Muscle of leg (tissue), 11 donors: Measurements from ENCODE around the gene TLE7. TPM values are rescaled to one million over a fixed set of nuclear protein-coding genes. Genes with fewer than 3 reads are reported as not detected.

Experiments
- DNase-seq: peaks from one replicate; pipeline ENCODE4 v3.0.0; 2013
- H3K27ac ChIP-seq: one replicate; pipeline ENCODE4 v1.5.1; 2013; ENCODE audit warnings: mild to moderate bottlenecking, low read length, control low read depth
- H3K27me3 ChIP-seq: one replicate; pipeline ENCODE4 v1.6.1; 2013; ENCODE audit warnings: low read length; ENCODE audit not compliant: control insufficient read depth, insufficient read depth
- H3K36me3 ChIP-seq: one replicate; pipeline ENCODE4 v1.6.1; 2013; ENCODE audit warnings: low read length; ENCODE audit not compliant: control insufficient read depth, insufficient read depth
- H3K4me1 ChIP-seq: one replicate; pipeline ENCODE4 v1.6.1; 2013; ENCODE audit warnings: low read length; ENCODE audit not compliant: control insufficient read depth, insufficient read depth
- H3K4me3 ChIP-seq: one replicate; pipeline ENCODE4 v1.5.1; 2013; ENCODE audit warnings: low read length, control low read depth
- H3K9me3 ChIP-seq: replicated peaks from 2 replicates; pipeline ENCODE4 v1.6.1; 2013; ENCODE audit warnings: low read depth, low read length; ENCODE audit not compliant: control insufficient read depth
- WGBS: methylation state at CpG from one replicate; pipeline ENCODE4 v1.1.5; 2013; ENCODE audit warnings: missing lambda C conversion rate; ENCODE audit not compliant: insufficient coverage; 5-methylcytosine and 5-hydroxymethylcytosine counted together
- polyA plus RNA-seq, 8 donors: library from polyadenylated mRNA; unstranded; fragments of 120-200 nt; gene quantifications; one replicate each; pipeline versions ENCODE4 v1.2.1 to v1.2.3, GENCODE V29; 2013; ENCODE audit warnings: inconsistent platforms in 1 of 8, low replicate concordance in 1 of 8; ENCODE audit not compliant: insufficient read length in 8 of 8, insufficient read depth in 1 of 8
- total RNA-seq: library from RNA; stranded (reverse); fragments of 120-200 nt; gene quantifications from one replicate; pipeline ENCODE4 v1.2.4, GENCODE V29; 2013

TLE7 gene
- total and polyA plus RNA-seq, 9 donors: not detected

DNA sequence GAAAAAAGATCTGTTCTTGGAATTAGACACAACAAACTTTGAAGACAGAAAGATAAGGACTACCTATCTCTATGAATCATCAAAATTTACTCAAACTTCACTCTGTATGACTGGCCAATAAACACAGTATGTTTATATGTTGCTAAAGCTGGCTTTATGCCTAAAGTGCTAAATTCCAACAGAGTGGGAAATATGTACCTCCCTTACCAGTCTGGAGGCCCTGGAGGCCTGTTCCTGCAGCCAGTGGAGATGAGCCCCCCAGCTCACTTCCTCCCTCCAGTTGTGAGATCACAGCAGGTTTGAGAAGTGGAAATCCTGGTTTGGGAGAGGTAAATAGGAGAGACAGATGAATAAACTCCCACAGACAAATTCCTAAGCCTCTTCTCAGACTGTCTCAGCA lies 11.2 kb upstream of the TLE7 start:
- Histone ChIP-seq H3K4me1 (no peaks in the 10 kb centered on the region), H3K27ac (no peak overlapping the region), H3K27me3 (no peaks in the 10 kb centered on the region), H3K4me3 (no peak overlapping the region), H3K36me3 (peaks cover 69% of the 10 kb centered on the region), H3K9me3 (peaks cover 38% of the 10 kb centered on the region)
- no peak for DNase-seq

DNA sequence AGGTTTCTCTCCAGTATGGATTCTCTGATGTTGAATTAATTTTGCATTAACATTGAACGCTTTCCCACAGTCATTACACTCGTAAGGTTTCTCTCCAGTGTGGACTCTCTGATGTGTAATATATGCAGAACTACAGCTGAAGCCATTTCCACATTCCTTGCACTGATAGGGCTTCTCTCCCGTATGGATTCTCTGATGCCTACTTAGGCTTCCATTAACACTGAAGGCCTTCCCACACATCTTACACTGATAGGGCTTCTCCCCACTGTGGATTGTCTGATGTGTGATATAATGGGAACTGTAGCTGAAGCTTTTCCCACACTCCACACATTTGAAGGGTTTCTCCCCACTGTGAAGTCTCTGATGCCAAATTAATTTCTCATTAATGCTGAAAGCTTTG lies 7.2 kb upstream of the TLE7 start:
- WGBS: no CpG with 5 or more reads among the region's 3 CpGs
- no peaks in the 10 kb centered on the region for H3K27me3 ChIP-seq
- DNase-seq: no peak
- H3K4me3 ChIP-seq: no peak overlapping the region
- H3K4me1 ChIP-seq: no peaks in the 10 kb centered on the region
- peaks cover 47% of the 10 kb centered on the region for H3K36me3 ChIP-seq
- H3K9me3 ChIP-seq: peaks cover 74% of the 10 kb centered on the region
- no peak overlapping the region for H3K27ac ChIP-seq

DNA sequence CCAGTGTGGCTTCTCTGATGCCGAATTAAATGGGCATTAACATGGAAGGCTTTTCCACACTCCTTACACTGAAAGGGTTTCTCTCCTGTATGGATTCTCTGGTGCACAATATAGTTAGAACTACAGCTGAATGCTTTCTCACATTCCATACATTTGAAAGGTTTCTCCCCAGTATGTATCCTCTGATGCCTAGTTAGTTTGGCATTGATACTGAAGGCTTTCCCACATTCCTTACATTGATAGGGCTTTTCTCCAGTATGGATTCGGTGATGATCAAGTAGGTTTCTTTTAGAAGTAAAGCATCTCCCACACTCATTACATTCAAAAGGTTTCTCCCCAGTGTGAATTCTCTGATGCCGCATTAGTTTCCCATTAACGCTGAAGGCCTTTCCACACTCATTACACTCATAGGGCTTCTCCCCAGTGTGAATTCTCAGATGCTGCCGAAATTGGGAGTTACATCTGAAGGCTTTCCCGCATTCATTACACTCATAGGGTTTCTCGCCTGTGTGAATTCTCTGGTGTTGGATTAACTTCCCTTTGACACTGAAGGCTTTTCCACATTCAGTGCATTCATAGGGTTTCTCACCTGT lies 6.5 kb upstream of the TLE7 start:
- Histone ChIP-seq H3K4me1 (no peaks in the 10 kb centered on the region), H3K4me3 (no peak overlapping the region), H3K36me3 (peaks cover 40% of the 10 kb centered on the region), H3K9me3 (peaks cover 80% of the 10 kb centered on the region), H3K27me3 (no peaks in the 10 kb centered on the region), H3K27ac (no peak overlapping the region)
- WGBS: 100% methylated on average over 2 of the region's 7 CpGs
- no peak for DNase-seq

DNA sequence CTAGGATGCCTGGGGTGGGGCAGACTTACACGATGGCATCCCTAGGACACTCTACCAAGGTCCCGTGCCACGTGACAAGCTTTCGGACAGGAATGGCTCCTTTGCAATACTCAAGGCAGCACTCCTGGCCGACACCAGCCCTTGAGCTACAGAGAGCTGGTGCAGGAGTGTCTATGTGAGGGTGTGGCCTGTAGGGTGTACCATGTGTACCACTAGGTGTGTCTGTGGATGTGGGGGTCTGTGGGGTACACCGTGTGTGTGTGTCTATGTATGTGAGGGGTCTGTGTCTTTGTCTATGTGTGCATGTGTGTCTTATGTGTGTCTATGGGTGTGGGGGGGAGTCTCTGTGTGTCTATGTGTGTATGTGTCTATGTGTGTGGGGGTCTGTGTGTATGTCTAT lies 1.9 kb upstream of the TLE7 start:
- 75% methylated on average over 1 of the region's 6 CpGs for WGBS
- Histone ChIP-seq H3K27ac (no peak overlapping the region), H3K4me1 (no peaks in the 10 kb centered on the region), H3K27me3 (peaks cover 5% of the 10 kb centered on the region), H3K9me3 (peaks cover 58% of the 10 kb centered on the region), H3K4me3 (no peak overlapping the region), H3K36me3 (peaks cover 7% of the 10 kb centered on the region)
- DNase-seq: no peak

DNA sequence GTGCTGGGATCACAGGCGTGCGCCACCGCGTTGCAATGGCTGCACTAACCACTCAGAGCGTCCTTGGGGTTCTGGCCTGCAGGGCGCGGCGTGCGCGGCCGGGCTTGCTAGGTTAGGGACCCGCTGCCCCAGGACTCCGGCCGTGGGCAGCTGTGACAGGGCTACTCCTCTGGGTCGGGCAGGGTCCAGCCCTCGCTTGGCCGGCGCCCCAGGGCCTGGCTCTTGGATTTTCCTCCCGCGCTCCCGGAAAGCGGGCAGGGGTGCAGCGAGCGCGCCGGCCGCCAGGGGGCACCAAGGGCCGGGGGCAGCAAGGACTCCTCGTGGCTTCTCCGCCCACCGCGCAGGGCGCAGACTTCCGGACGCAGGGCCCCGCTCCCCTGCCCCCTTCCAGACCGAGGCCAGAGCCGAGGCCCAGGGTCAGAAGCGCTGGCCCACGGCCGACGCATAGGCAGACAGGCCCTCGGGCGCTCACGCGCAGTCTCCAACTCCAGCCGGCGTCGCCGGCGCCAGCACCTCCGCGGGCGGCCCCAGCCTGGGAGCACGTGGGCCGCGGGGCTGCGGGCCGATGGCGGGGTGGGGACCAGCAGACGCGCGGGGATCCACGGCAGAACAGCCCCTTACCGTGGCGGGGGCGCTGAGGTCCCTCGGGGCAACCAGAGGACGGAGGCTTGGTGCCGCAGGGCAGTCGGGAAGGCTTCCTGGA lies 355 bp downstream of the TLE7 start:
- Histone ChIP-seq H3K36me3 (no peaks in the 10 kb centered on the region), H3K27me3 (peaks cover 5% of the 10 kb centered on the region), H3K9me3 (peaks cover 36% of the 10 kb centered on the region), H3K4me3 (no peak overlapping the region), H3K27ac (no peak overlapping the region), H3K4me1 (no peaks in the 10 kb centered on the region)
- 40% methylated on average over 71 of the region's 71 CpGs for WGBS
- DNase-seq: no peak

DNA sequence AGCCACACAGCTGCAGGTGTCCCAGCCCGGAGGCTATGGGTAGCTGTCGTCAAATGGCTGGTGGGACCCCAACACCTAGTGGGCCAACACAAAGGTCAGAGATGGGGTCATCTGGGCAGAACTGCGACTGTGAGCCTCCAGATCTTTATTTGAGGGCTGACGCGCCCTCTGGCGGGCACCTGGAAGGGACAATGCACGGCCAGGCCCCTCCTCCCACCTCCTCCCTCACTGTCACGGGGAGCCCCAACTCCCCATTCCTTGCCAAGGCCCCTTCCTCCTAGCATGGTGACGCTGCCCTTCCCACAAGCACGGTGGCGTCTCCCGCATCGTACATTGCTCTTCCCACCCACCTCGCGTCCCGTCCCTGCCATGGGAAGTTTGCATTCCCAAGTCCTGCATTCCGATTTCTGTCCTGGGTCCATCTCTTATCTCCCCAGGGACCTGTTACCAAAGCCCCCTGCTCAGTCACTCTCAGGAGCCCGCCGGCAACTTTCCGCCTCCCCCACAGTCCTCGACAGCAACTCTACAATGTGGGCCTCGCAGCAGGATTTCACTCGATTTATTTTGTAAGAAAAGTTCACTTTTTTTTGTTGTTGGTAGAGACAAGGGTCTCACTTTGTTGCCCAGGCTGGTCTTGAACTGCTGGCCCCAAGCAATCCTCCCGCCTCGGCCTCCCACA lies 1.0 kb downstream of the TLE7 start:
- DNase-seq: no peak
- Histone ChIP-seq H3K4me3 (no peak overlapping the region), H3K9me3 (peaks cover 29% of the 10 kb centered on the region), H3K27ac (no peak overlapping the region), H3K4me1 (no peaks in the 10 kb centered on the region), H3K36me3 (no peaks in the 10 kb centered on the region), H3K27me3 (peaks cover 5% of the 10 kb centered on the region)
- WGBS: 62% methylated on average over 22 of the region's 25 CpGs

DNA sequence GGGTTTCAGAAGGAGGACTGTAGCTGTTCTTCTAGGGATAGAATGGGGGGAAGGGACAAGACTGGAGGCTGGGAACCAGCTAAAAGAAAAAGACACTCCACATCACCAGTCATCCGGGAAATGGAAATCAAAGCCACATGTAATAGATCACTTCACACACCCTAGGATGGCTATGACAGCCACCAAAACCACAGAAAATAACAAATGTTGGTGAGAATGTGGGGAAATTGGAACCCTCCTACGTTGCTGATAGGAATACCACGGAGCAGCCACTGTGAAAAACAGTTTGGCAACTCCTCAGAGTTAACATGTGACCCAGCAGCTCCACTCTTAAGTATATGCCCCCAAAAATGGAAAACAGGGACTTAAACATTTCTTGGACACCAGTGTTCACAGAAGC lies 2.3 kb downstream of the TLE7 start:
- DNase-seq: no peak
- WGBS: no CpG with 5 or more reads among the region's 3 CpGs
- Histone ChIP-seq H3K27ac (no peak overlapping the region), H3K27me3 (peaks cover 5% of the 10 kb centered on the region), H3K9me3 (peaks cover 19% of the 10 kb centered on the region), H3K4me1 (no peaks in the 10 kb centered on the region), H3K4me3 (no peak overlapping the region), H3K36me3 (no peaks in the 10 kb centered on the region)

DNA sequence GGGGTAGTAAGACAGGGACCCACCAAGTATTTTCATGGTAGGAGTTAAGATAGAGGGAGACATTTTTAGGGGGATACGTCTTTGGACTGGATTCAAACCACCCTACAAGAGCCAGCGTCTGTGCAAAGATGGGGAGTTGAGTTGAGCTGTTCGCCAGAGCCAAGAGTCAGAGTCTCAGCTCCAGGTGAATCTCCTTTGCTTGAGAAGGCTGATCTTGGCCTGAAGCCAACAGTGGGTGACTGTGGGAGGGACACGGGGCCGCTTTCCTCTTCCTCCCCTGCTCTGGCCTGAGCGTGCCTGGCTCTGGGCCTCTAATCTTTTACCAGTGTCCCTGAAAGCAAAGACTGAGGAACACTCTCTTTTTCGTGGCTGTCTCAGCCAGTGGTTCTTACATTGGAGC lies 5.4 kb downstream of the TLE7 start:
- Histone ChIP-seq H3K4me3 (no peak overlapping the region), H3K36me3 (no peaks in the 10 kb centered on the region), H3K4me1 (no peaks in the 10 kb centered on the region), H3K27ac (no peak overlapping the region), H3K27me3 (peaks cover 5% of the 10 kb centered on the region), H3K9me3 (no peaks in the 10 kb centered on the region)
- 69% methylated on average over 4 of the region's 7 CpGs for WGBS
- no peak for DNase-seq

DNA sequence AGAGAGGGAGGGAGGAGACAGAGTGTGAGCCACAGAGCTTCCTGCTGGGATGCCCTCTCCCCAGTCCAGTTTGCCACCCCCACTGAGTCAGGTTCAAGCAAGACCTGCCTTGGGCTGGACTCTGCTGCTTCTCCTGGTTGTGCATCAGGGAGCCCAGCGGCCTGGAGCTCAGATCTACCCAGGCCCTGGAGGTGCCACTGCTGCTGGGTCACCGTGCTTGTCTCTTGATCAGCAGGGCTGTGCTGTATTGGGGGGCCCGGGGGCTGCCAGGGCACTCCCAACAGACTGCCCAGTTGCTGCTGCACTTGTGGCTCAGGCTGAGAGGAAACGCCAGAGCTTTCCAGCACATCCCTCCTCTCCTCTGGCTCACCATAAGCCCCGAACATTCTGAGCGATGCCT lies 8.9 kb downstream of the TLE7 start:
- DNase-seq: no peak
- H3K4me3 ChIP-seq: no peak overlapping the region
- H3K27me3 ChIP-seq: peaks cover 3% of the 10 kb centered on the region
- no peaks in the 10 kb centered on the region for H3K36me3 ChIP-seq
- WGBS: 59% methylated on average over 3 of the region's 6 CpGs
- H3K4me1 ChIP-seq: no peaks in the 10 kb centered on the region
- no peaks in the 10 kb centered on the region for H3K9me3 ChIP-seq
- H3K27ac ChIP-seq: no peak overlapping the region

DNA sequence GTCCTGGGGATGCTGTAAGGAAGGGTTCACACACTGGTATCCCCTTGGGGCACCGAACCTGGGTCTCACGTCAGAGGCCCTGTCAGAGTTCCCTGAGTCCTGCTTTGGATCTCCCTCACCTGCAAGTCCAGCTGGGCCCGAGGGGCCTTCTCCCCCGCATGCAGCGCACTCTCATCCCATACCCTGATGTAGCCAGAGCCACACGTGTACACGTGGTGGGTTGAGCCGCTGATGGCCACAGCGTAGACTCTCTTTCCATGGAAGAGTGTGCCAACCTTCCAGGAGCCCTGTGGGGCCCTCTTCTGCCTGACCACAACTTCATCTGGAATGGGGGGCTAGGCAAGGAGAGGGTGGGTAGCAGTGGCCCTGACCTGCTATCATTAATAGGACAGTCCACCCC lies 9.9 kb downstream of the TLE7 start:
- no peak overlapping the region for H3K27ac ChIP-seq
- no peak for DNase-seq
- H3K9me3 ChIP-seq: no peaks in the 10 kb centered on the region
- H3K4me1 ChIP-seq: no peaks in the 10 kb centered on the region
- H3K4me3 ChIP-seq: no peak overlapping the region
- peaks cover 7% of the 10 kb centered on the region for H3K27me3 ChIP-seq
- 85% methylated on average over 5 of the region's 9 CpGs for WGBS
- H3K36me3 ChIP-seq: no peaks in the 10 kb centered on the region
